GM18861 (cell line): ENCODE data around the gene C1orf198.

ENCODE experiments used
- ATAC-seq: cut with Tn5 transposase; IDR thresholded peaks from one replicate; pipeline ENCODE4 v1.9.1; 2021; ENCODE audit not compliant: unreplicated experiment

The C1orf198 gene

GRCh38 chr1:230814949-230815692 lies 53.2 kb downstream of the C1orf198 start:
- ATAC-seq = no peak

DNA sequence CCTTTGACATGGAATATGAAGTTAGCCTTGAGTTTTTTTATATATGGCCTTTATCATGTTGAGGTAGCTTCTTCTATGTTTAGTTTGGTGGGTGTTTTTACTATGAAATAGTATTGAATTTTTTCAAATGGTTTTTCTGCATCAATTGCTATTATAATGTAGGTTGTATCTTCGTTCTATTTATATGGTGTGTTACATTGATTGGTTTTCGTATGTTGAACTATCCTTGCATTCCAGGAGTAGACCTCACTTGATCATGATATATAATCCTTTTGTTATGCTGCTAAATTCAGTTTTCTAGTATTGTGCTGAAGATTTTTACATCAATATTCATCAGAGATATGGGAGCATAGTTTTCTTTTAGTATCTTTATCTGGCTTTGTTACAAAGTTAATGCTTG lies 55.8 kb downstream of the C1orf198 start:
- no peak for ATAC-seq

GRCh38 chr1:230809256-230809990 lies 58.9 kb downstream of the C1orf198 start:
- ATAC-seq = no peak

DNA sequence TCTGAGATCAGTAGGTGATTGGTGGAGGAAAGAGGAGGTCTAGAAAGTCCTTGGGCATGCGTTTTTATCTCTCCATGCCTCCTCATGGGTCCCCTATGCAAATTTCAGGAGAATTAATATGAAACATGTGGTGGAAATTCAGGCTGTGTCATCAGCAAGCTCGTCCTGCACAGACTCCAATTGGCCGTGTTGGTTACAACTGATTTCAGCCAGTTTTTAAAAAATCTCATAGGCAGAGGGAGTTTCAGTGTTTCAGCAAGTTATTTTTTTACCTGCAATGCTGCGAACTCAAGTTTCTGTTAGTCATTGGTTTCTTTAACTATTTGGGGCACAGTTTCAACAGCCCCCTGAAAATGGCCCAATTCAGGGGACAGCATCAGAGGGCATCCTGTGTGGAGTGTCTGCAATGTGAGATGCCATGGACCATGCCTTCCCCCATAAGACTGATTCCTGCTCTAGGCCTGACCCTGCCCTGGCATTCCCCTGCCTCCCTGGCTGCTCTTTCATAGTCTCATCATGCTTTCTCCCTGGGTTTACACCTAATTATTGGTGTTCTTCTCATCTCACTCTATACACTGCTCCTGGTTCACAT lies 59.9 kb downstream of the C1orf198 start:
- no peak for ATAC-seq

- ATAC-seq = no peak
These were observed 60.6 kb downstream of the C1orf198 start for GRCh38 chr1:230807561-230808280.

DNA sequence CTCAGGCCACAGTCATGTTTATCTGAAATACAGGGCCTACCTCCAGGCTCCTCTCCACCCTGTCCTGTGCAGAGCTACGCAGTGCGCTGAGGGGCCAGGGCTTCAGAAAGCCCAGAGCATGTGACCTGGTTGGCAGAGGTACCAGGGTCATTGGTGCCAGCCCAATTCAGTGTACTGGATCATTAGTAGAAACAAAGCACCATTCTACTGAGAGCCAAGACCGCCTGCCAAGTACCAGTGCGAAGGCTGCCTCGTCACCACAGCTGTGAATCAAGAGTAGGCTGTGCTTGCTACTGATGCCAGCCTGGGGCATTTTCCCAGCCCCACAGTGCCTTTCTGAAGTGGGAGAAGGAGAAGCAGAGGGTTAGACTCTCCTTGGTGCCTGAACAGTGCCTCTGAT lies 61.3 kb downstream of the C1orf198 start:
- ATAC-seq = no peak

GRCh38 chr1:230806552-230806951 lies 61.8 kb downstream of the C1orf198 start:
- no peak for ATAC-seq

DNA sequence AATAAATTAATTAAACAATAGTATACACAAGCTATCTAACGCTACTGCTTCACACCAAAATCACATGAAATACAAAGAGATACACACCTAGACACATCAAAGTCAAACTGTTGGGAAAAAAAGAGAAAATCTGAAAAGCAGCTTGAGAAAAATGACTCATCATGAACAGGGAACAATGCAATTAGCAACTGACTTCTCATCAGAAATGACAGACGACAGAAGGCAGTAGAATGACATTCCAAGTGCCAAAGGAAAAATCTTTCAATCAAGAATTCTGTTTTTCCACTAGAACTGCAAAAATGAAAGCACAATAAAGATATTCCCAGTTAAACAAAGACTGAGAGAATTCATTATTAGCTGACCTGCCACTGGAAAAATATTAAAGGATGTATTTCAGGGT lies 63.9 kb downstream of the C1orf198 start:
- no peak for ATAC-seq

GRCh38 chr1:230800891-230801840 lies 67.2 kb downstream of the C1orf198 start:
- ATAC-seq = no peak

DNA sequence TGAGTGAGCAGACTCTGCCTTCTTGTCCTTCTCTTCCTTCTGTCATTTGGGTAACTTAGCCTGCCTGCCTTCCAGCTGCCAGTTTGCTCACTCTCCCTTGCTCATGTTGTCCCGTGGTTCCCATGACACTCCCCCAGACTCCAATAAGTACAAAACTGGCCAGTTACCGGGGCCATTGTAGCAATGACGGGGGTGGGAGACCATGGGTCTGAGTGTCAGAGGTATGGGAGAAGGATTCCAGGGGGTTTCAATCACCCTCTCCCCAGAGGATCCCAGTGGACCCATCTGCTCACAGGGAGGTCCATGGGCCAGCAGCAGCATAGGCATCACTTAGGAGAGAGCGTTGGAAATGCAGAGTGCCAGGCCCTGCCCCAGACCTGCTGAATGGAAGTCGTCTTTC lies 69.8 kb downstream of the C1orf198 start:
- no peak for ATAC-seq

- no peak for ATAC-seq
These were observed 70.4 kb downstream of the C1orf198 start for GRCh38 chr1:230797942-230798365.

DNA sequence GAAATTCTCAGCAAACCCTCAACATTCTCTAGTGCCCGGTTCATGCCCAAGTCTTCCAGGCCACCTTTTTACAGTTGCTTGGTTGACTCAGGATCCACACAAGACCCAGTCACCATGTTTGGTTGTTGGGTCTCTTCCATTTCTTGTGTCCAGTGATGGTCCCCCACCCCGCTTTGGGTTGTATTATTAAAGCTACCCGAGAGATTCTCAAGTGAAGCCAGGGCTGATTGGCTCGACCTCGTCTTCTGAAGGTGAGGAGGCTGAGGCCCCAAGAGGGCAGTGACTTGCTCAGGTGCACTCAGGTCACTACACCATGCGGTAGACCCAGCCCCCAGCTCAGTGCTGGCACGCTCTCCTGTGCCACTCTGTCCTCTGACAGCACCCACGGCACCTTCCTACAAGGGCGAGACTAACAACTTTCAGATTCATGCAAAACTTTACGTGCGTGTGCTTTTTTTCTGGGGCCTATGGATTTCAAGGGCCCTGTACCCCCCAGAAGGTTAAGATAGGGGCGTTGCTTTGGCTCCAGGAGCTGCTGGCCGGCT lies 70.9 kb downstream of the C1orf198 start:
- ATAC-seq = no peak

GRCh38 chr1:230796626-230797025 lies 71.7 kb downstream of the C1orf198 start:
- no peak for ATAC-seq

GRCh38 chr1:230794871-230795605 lies 73.3 kb downstream of the C1orf198 start:
- no peak for ATAC-seq

DNA sequence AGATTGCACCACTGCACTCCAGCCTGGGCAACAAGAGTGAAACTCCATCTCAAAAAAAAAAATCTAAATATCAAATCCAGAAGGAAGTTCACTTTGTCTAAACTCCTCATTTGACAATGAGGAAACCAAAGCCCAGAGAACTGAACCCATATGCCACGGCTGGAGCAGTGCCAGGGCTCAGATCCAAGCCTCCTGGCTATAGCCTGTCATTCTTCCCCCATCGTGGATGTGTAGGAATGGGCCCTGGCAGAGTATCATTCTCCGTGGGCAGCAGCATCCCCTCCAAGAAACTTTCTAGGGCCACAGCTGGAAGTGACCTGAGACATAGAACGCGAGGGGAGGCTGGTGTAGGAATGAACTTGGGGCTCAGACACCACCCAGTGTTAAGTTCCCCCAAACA lies 73.9 kb downstream of the C1orf198 start:
- ATAC-seq = no peak

DNA sequence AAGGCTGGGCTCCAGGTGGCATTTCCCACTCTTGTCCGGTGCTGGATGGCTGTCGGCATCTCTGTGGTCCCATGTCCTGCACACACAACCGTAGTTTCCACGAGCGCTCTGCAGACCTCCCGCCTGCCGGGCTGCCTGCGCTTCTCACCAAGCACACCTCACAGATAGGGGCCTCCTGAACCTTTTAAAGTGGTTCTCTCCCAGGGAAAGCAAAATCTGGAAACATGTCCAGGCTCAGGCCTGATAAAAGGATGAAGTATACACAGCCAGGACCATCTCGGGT lies 74.9 kb downstream of the C1orf198 start:
- ATAC-seq = no peak

DNA sequence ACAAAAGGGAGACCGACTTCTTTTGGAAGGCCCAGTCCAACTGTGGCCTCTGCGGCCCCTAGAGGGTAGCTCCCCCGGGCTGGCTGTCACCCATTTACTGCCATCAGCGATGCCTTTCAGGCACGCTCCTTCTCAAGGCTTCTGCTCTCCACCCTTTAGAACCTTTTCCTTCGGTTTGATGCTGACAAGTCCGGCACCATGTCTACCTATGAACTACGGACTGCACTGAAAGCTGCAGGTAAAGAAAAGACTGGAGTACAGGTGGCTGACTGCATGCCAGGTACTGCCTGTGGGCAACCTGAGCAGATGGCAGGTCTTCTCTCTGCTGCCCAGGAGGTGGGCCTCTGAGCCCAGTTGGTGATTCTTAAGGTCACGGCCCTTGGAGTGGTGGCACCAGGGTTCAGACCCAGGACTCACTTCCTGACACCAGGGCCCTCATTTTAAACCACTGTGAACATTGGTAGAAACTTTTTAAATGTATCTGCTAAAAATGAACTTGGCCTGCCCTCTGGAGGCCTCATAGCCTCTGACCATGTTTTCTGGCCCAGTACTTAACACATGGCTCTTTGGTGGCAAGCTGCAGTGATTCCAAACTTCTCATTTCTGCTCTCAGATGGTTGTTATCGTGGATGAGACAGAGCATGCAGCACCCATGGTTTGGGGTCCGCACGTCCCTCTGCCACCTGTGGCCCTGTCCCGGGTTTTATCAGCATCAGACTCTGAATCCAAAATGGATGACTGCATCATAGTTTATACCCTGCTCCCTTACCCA lies 75.4 kb downstream of the C1orf198 start:
- ATAC-seq = no peak

- no peak for ATAC-seq
These were observed 76.2 kb downstream of the C1orf198 start for GRCh38 chr1:230791986-230792564.

DNA sequence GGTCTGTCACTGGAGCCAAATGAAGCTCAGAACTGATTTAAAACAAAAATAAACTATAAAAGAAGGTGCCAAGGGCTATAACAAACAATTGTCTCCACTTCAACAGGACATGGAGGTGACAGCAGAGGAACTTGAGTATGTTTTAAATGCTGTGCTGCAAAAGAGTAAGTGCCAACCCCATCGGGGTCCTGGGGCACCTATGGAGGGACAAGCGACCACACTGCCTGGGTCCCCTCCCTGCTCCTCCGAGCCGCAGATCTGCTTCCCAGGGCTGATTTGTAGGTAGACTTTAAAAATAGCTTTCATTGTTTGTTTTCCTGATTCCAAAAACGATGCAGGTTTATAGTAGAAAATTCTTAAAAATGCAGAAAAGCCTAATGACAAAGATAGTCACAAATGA lies 78.3 kb downstream of the C1orf198 start:
- ATAC-seq = no peak
